Spleen (tissue), 11 donors: ENCODE results near the gene THBS1. TPM values are rescaled to one million over a fixed set of nuclear protein-coding genes. Genes with fewer than 3 reads are reported as not detected.

ENCODE experiments used
- DNase-seq: peaks from one replicate; pipeline ENCODE4 v3.0.0-alpha.2; 2020
- H3K27ac ChIP-seq, 8 donors: fragments of 200-600 bp; sonication (generic) in 7 of 8; 1 replicate in 4 of 8; 2 replicates in 4 of 8; pipeline versions ENCODE4 v1.5.0 to v1.8.0; 2016 to 2021; ENCODE audit warnings: inconsistent platforms in 4 of 8, mild to moderate bottlenecking in 4 of 8, moderate library complexity in 1 of 8
- H3K27me3 ChIP-seq, 7 donors: fragments of 200-600 bp; sonication (generic) in 6 of 7; replicated peaks in 1 of 7; 1 replicate in 4 of 7; 2 replicates in 3 of 7; pipeline versions ENCODE4 v1.5.0 to v1.8.0; 2016 to 2021; ENCODE audit warnings: inconsistent platforms in 3 of 7, mild to moderate bottlenecking in 1 of 7
- H3K36me3 ChIP-seq, 6 donors: fragments of 200-600 bp; sonication (generic) in 5 of 6; 1 replicate in 4 of 6; 2 replicates in 2 of 6; pipeline versions ENCODE4 v1.5.0 to v1.8.0; 2016 to 2021; ENCODE audit warnings: inconsistent platforms in 2 of 6
- H3K4me1 ChIP-seq, 6 donors: fragments of 200-600 bp; sonication (generic) in 5 of 6; 1 replicate in 3 of 6; 2 replicates in 3 of 6; pipeline versions ENCODE4 v1.5.0 to v1.8.0; 2016 to 2021; ENCODE audit warnings: inconsistent platforms in 3 of 6
- H3K4me3 ChIP-seq, 8 donors: fragments of 200-600 bp; sonication (generic) in 7 of 8; 1 replicate in 4 of 8; 2 replicates in 4 of 8; pipeline versions ENCODE4 v1.5.0 to v1.8.0; 2016 to 2021; ENCODE audit warnings: inconsistent platforms in 4 of 8, mild to moderate bottlenecking in 4 of 8, moderate library complexity in 2 of 8
- H3K9me3 ChIP-seq, 8 donors: fragments of 200-600 bp; sonication (generic) in 7 of 8; 1 replicate in 4 of 8; 2 replicates in 4 of 8; pipeline versions ENCODE4 v1.5.0 to v1.8.0; 2016 to 2021; ENCODE audit warnings: inconsistent platforms in 4 of 8
- POLR2A ChIP-seq, 3 donors: fragments of 450-650 bp; IDR thresholded peaks; one replicate each; pipeline ENCODE4 v1.5.1; 2017; ENCODE audit warnings: antibody characterized with exemption in 3 of 3, mild to moderate bottlenecking in 1 of 3
- POLR2AphosphoS5 ChIP-seq, 3 donors: sonication (generic); formaldehyde crosslinking; IDR thresholded peaks; one replicate each; pipeline ENCODE4 v1.5.1; 2017; ENCODE audit warnings: antibody characterized with exemption in 3 of 3
- WGBS, 5 donors: extraction: QIAGEN DNeasy Blood & Tissue Kit in 3 of 5; methylation state at CpG; one replicate each; pipeline versions ENCODE4 v1.1.5 to v1.1.7; 2013 to 2018; 5-methylcytosine and 5-hydroxymethylcytosine counted together
- intact Hi-C: fragments of 100-400 bp; cut with DNase I; formaldehyde crosslinking; loops from one replicate; pipeline ENCODE4 v1.15.0; 2023; ENCODE audit warnings: low total_unique reads
- polyA plus RNA-seq, 3 donors: library from polyadenylated mRNA; stranded (reverse); fragments of 200-250 nt; gene quantifications; one replicate each; pipeline ENCODE4 v1.2.1, GENCODE V29; 2013
- total RNA-seq, 7 donors: library from RNA; depleted of rRNA in 3 of 7; stranded (reverse); fragments of >200 nt in 3 of 7; fragmentation: NEBNext Ultra II Directional in 4 of 7; extraction: Animal tissue kit (Norgen Biotek cat#: 25700) in 4 of 7; gene quantifications; one replicate each; pipeline versions ENCODE4 v1.1.0 to v1.2.1, GENCODE V29; 2016 to 2021
- TF ChIP-seq, protein P1 (sequence below), 11 experiments: fragments of 200-600 bp in 7 of 11; fragments of 450-650 bp in 4 of 11; sonication (generic) in 4 of 11; IDR thresholded peaks in 8 of 11; conservative IDR thresholded peaks in 3 of 11; 1 replicate in 7 of 11; 2 replicates in 4 of 11; pipeline versions ENCODE4 v1.4.0 to v1.8.0; 2016 to 2021; ENCODE audit warnings: antibody characterized with exemption in 11 of 11, inconsistent platforms in 4 of 11, mild to moderate bottlenecking in 1 of 11
- donor health status: healthy with polysubstance abuse.
- donor health status: DM: no; HTN: no; CAD: no; lungs with moderate emphysema.
- donor health status: DM: no; HTN: no; CAD: no.
- donor health status: Bipolar disorder and iron deficiency.
- donor health status: healthy.
- donor health status: DM: no; HTN: no; CAD: no.
- donor health status: DM: yes; HTN: yes; CAD: no.

The THBS1 gene
- total and polyA plus RNA-seq, 10 donors: 8.4 to 1,022 (median 271) TPM

DNA sequence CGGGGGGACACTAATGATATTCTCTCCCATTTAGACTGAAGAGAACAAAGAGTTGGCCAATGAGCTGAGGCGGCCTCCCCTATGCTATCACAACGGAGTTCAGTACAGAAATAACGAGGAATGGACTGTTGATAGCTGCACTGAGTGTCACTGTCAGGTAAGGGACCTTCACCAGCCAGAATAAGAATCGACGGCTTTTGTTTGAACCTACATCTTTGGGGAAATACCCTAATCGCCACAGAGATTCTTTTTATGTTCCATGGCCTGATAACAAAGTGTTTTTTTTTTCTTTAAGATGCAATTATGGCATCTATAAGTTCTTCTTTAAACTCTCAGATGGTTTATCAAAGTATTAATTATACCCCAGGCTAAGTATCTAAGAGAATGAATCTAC, 3.4 kb downstream of the THBS1 start:
- intact Hi-C loops: loop anchor here (10.0 kb wide), 2 partner anchors 171 to 459 kb away; no protein-coding TSS in a partner anchor
- TF ChIP-seq, protein P1, sequence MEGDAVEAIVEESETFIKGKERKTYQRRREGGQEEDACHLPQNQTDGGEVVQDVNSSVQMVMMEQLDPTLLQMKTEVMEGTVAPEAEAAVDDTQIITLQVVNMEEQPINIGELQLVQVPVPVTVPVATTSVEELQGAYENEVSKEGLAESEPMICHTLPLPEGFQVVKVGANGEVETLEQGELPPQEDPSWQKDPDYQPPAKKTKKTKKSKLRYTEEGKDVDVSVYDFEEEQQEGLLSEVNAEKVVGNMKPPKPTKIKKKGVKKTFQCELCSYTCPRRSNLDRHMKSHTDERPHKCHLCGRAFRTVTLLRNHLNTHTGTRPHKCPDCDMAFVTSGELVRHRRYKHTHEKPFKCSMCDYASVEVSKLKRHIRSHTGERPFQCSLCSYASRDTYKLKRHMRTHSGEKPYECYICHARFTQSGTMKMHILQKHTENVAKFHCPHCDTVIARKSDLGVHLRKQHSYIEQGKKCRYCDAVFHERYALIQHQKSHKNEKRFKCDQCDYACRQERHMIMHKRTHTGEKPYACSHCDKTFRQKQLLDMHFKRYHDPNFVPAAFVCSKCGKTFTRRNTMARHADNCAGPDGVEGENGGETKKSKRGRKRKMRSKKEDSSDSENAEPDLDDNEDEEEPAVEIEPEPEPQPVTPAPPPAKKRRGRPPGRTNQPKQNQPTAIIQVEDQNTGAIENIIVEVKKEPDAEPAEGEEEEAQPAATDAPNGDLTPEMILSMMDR (IDR thresholded peaks at IDR 0.05 in 8 of 11, conservative IDR thresholded peaks at IDR 0.05 in 3 of 11): no peak
- peak in 1 of 3 donors; percentile 22 for TF ChIP-seq POLR2AphosphoS5 (IDR thresholded peaks at IDR 0.05)
- peaks cover 0 to 77% (median 26%) of the 10 kb centered on the region in 6 donors for H3K4me1 ChIP-seq
- H3K4me3 ChIP-seq: peak overlapping the region in 7 of 8 donors; percentile 0 to 70 (median 48)
- WGBS, 5 donors: 74 to 89% (median 87%) methylated on average over 7 of the region's 7 CpGs
- H3K36me3 ChIP-seq: peaks cover 0 to 73% (median 13%) of the 10 kb centered on the region in 6 donors
- no peak for DNase-seq
- H3K9me3 ChIP-seq: no peaks in the 10 kb centered on the region
- peak overlapping the region in 4 of 8 donors; percentile 22 to 90 (median 88) for H3K27ac ChIP-seq
- H3K27me3 ChIP-seq: peaks cover 0 to 41% (median 15%) of the 10 kb centered on the region in 7 donors

DNA sequence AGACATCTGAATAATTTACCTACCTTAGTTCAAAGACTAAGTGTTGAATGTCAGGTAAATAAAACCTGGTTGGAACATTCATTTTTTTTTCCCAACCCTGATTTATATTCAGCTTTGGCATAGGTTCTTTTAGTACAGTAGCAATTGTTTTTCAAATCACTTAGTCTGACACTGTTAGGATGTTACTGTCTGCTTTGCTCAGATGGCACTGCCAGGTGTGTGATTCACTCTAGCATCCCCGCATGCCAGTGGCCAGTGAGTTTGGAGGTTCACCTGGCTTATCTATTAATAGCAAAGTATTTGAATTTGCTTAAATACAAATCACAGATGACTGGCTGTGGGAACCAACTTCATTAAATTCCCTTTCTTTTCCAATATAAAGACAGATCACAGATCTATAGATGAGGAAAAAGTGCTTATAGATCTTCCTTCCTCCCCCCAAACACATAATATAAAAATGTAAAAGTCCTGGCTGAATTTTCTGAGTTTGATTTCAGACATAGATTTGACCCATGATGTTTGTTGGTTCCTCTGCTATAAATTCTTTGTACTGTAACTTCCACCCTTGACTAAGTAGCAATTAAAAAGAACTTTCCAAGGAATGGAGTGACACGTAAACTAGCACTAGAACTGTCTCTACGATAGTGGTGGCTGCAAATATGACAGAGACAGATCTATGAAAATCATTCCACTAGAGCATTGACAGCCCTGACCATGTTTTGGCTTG, 3.9 kb downstream of the THBS1 start:
- Histone ChIP-seq H3K4me3 (peak overlapping the region in 5 of 8 donors; percentile 44 to 70 (median 50)), H3K4me1 (peaks cover 0 to 72% (median 23%) of the 10 kb centered on the region in 6 donors), H3K36me3 (peaks cover 0 to 78% (median 13%) of the 10 kb centered on the region in 6 donors), H3K27ac (peak overlapping the region in 3 of 8 donors; percentile 7 to 25 (median 18)), H3K27me3 (peaks cover 0 to 36% (median 15%) of the 10 kb centered on the region in 7 donors), H3K9me3 (no peaks in the 10 kb centered on the region)
- DNase-seq: no peak
- TF ChIP-seq, protein P1 (IDR thresholded peaks at IDR 0.05 in 8 of 11, conservative IDR thresholded peaks at IDR 0.05 in 3 of 11): no peak
- peak in 1 of 3 donors; percentile 66 for TF ChIP-seq POLR2AphosphoS5 (IDR thresholded peaks at IDR 0.05)
- intact Hi-C loops: loop anchor here (10.0 kb wide), 2 partner anchors 170 to 460 kb away; no protein-coding TSS in a partner anchor
- WGBS, 5 donors: 56 to 63% (median 58%) methylated on average over 3 of the region's 3 CpGs

DNA sequence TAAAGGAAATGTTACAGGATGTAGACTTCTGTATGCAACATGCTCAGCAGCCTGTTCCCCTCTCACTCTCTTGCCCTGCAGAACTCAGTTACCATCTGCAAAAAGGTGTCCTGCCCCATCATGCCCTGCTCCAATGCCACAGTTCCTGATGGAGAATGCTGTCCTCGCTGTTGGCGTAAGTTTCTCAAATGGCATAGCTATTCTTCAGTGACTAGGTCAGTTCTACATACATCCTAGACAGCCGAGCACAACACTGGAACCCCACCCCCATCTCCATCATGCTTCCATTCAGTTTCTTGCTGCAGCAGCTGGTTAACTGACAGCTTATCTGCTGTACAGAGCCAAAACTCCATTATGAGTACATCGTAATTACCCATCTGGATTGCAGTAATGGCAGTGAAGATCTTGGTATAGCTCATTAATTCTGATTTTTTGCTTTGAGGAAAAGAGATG, 4.5 kb downstream of the THBS1 start:
- Histone ChIP-seq H3K4me3 (peak overlapping the region in 3 of 8 donors; percentile 50 to 70 (median 52)), H3K36me3 (peaks cover 0 to 84% (median 13%) of the 10 kb centered on the region in 6 donors), H3K9me3 (no peaks in the 10 kb centered on the region), H3K27me3 (peaks cover 0 to 30% (median 13%) of the 10 kb centered on the region in 7 donors), H3K27ac (peak overlapping the region in 4 of 8 donors; percentile 7 to 25 (median 17)), H3K4me1 (peaks cover 0 to 66% (median 18%) of the 10 kb centered on the region in 6 donors)
- peak in 1 of 3 donors; percentile 95 for TF ChIP-seq POLR2AphosphoS5 (IDR thresholded peaks at IDR 0.05)
- TF ChIP-seq POLR2A (IDR thresholded peaks at IDR 0.05): peak in 1 of 3 donors; percentile 16
- TF ChIP-seq, protein P1 (IDR thresholded peaks at IDR 0.05 in 8 of 11, conservative IDR thresholded peaks at IDR 0.05 in 3 of 11): no peak
- intact Hi-C loops: loop anchor here (10.0 kb wide), 2 partner anchors 169 to 461 kb away; no protein-coding TSS in a partner anchor
- DNase-seq: no peak
- WGBS, 5 donors: 81 to 94% (median 90%) methylated on average over 4 of the region's 4 CpGs

DNA sequence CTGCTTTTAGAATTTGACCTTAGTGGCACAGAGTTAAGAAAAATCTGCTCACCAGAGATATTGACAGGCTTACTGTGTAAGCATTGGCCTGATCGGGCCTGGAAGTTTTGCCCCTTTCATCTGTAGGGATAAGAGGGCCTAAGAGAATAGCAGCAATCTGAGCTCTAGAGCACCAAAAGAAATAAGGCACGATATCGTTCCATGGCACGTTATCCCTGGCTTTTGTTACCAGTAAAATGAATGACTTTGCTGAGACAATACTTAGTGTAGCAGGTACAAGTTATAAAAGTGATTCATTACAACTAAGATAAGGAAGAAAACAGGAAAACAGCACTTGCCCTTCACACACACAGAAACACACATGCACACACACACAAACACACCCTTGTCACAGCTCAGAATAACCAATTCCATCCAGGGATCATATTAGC, 5.0 kb downstream of the THBS1 start:
- peak overlapping the region in 4 of 8 donors; percentile 7 to 25 (median 17) for H3K27ac ChIP-seq
- intact Hi-C loops: loop anchor here (10.0 kb wide), 2 partner anchors 169 to 461 kb away; no protein-coding TSS in a partner anchor

More for the DNA sequence above, 5.0 kb downstream of the THBS1 start:
- H3K4me3 ChIP-seq: peak overlapping the region in 2 of 8 donors; percentile 52 to 70
- TF ChIP-seq, protein P1 (IDR thresholded peaks at IDR 0.05 in 8 of 11, conservative IDR thresholded peaks at IDR 0.05 in 3 of 11): no peak
- peak in 1 of 3 donors; percentile 47 for TF ChIP-seq POLR2AphosphoS5 (IDR thresholded peaks at IDR 0.05)
- no peaks in the 10 kb centered on the region for H3K9me3 ChIP-seq
- peaks cover 0 to 89% (median 13%) of the 10 kb centered on the region in 6 donors for H3K36me3 ChIP-seq
- H3K27me3 ChIP-seq: peaks cover 0 to 26% (median 8%) of the 10 kb centered on the region in 7 donors
- WGBS, 5 donors: 55 to 88% (median 81%) methylated on average over 4 of the region's 4 CpGs
- H3K4me1 ChIP-seq: peaks cover 0 to 61% (median 13%) of the 10 kb centered on the region in 6 donors
- no peak for DNase-seq
